Mucosa of rectum (tissue), 2 donors: Measurements from ENCODE around the gene DGKB.
"Not testable (repeated sequence)": the region's sequence is repeated elsewhere in the genome, so short reads cannot be mapped to it uniquely, and the experiment has no call there.

Source experiments
- H3K27ac ChIP-seq, 2 donors: one replicate each; pipeline ENCODE4 v1.7.0; 2013; ENCODE audit warnings: inconsistent platforms in 2 of 2, low read depth in 2 of 2, low read length in 2 of 2
- H3K27me3 ChIP-seq, 2 donors: one replicate each; pipeline ENCODE4 v1.7.0; 2013; ENCODE audit warnings: low read length in 2 of 2; ENCODE audit not compliant: control insufficient read depth in 2 of 2, insufficient read depth in 2 of 2
- H3K36me3 ChIP-seq, 2 donors: one replicate each; pipeline ENCODE4 v1.7.0; 2013; ENCODE audit warnings: low read length in 2 of 2; ENCODE audit not compliant: control insufficient read depth in 2 of 2, insufficient read depth in 2 of 2
- H3K4me1 ChIP-seq, 2 donors: one replicate each; pipeline ENCODE4 v1.7.0; 2013; ENCODE audit warnings: low read length in 2 of 2, mild to moderate bottlenecking in 1 of 2; ENCODE audit not compliant: control insufficient read depth in 2 of 2, insufficient read depth in 2 of 2
- H3K4me3 ChIP-seq, 2 donors: one replicate each; pipeline ENCODE4 v1.7.0; 2013; ENCODE audit warnings: low read length in 2 of 2
- H3K9ac ChIP-seq, 2 donors: one replicate each; pipeline ENCODE4 v1.7.0; 2013; ENCODE audit warnings: low read length in 2 of 2, low read depth in 1 of 2, mild to moderate bottlenecking in 1 of 2
- H3K9me3 ChIP-seq, 2 donors: one replicate each; pipeline ENCODE4 v1.7.0; 2013; ENCODE audit warnings: low read length in 2 of 2; ENCODE audit not compliant: control insufficient read depth in 2 of 2
- donor health status: healthy.
- donor health status: Normal muscosa, but diverticular disease.

DGKB gene

GRCh38 chr7:14478834-14479510 lies 423.6 kb downstream of the DGKB start:
- no peak overlapping the region for H3K9ac ChIP-seq
- H3K27me3 ChIP-seq, result no peaks in the 10 kb centered on the region
- H3K36me3 ChIP-seq, result no peaks in the 10 kb centered on the region
- no peaks in the 10 kb centered on the region for H3K9me3 ChIP-seq
- H3K4me3 ChIP-seq, result no peak overlapping the region
- H3K27ac ChIP-seq, result no peak overlapping the region
- no peaks in the 10 kb centered on the region for H3K4me1 ChIP-seq

DNA sequence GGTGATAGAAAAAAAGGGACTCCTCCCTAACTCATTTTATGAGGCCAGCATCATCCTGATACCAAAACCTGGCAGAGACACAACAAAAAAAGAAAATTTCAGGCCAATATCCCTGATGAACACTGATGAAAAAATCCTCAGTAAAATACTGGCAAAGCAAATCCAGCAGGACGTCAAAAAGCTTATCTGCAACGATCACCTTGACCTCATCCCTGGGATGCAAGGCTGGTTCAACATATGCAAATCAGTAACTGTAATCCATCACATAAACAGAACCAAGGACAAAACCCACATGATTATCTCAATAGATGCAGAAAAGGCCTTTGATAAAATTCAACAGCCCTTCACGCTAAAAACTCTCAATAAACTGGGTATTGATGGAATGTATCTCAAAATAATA lies 440.8 kb downstream of the DGKB start:
- H3K9ac ChIP-seq, result not testable (repeated sequence)

GRCh38 chr7:14458846-14459245 lies 443.7 kb downstream of the DGKB start:
- H3K36me3 ChIP-seq, H3K9ac ChIP-seq, H3K27ac ChIP-seq, H3K4me1 ChIP-seq, H3K27me3 ChIP-seq, H3K4me3 ChIP-seq, H3K9me3 ChIP-seq: not testable (repeated sequence)

More for the DNA sequence above, 440.8 kb downstream of the DGKB start:
- not testable (repeated sequence) for H3K4me3 ChIP-seq, H3K4me1 ChIP-seq, H3K27me3 ChIP-seq, H3K36me3 ChIP-seq, H3K9me3 ChIP-seq, H3K27ac ChIP-seq

GRCh38 chr7:14457568-14458453 lies 444.7 kb downstream of the DGKB start:
- no peaks in the 10 kb centered on the region for H3K36me3 ChIP-seq
- H3K4me1 ChIP-seq, result no peaks in the 10 kb centered on the region
- H3K4me3 ChIP-seq, result peak overlapping the region in 1 of 2 donors; percentile 33
- no peak overlapping the region for H3K27ac ChIP-seq
- no peaks in the 10 kb centered on the region for H3K27me3 ChIP-seq
- H3K9me3 ChIP-seq, result no peaks in the 10 kb centered on the region
- H3K9ac ChIP-seq, result no peak overlapping the region

- Histone ChIP-seq H3K36me3 (no peaks in the 10 kb centered on the region), H3K27me3 (no peaks in the 10 kb centered on the region), H3K4me1 (no peaks in the 10 kb centered on the region), H3K27ac (no peak overlapping the region), H3K9ac (no peak overlapping the region), H3K9me3 (no peaks in the 10 kb centered on the region), H3K4me3 (no peak overlapping the region)
Observed at GRCh38 chr7:14449291-14449690, 453.3 kb downstream of the DGKB start.

- Histone ChIP-seq H3K4me3 (no peak overlapping the region), H3K27ac (no peak overlapping the region), H3K36me3 (no peaks in the 10 kb centered on the region), H3K27me3 (no peaks in the 10 kb centered on the region), H3K9ac (no peak overlapping the region), H3K4me1 (no peaks in the 10 kb centered on the region), H3K9me3 (no peaks in the 10 kb centered on the region)
Observed at GRCh38 chr7:14446829-14447228, 455.7 kb downstream of the DGKB start.

GRCh38 chr7:14446219-14446618 lies 456.3 kb downstream of the DGKB start:
- no peak overlapping the region for H3K9ac ChIP-seq
- H3K9me3 ChIP-seq, result no peaks in the 10 kb centered on the region
- H3K27ac ChIP-seq, result no peak overlapping the region
- H3K27me3 ChIP-seq, result no peaks in the 10 kb centered on the region
- H3K4me1 ChIP-seq, result no peaks in the 10 kb centered on the region
- H3K4me3 ChIP-seq, result no peak overlapping the region
- H3K36me3 ChIP-seq, result no peaks in the 10 kb centered on the region

DNA sequence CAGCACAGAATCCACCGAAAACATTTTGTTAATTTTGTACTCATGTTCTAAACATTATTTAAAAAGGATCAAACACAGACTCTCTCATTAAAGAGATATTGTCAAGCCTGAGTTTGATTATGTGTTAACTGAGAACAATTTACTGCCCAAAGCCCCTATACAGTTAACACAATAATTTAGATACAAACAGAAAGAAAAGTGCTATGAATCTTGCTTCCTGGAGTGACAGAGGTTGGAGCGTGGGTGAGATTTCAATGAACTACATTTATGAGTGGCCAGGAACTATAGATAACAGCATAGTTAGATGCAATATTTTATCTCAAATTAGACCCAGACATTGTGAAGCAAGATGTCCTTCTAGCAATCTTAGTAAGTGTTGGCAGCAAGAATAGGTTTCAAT lies 464.2 kb downstream of the DGKB start:
- no peaks in the 10 kb centered on the region for H3K9me3 ChIP-seq
- H3K9ac ChIP-seq, result no peak overlapping the region
- H3K4me1 ChIP-seq, result no peaks in the 10 kb centered on the region
- H3K4me3 ChIP-seq, result no peak overlapping the region
- no peak overlapping the region for H3K27ac ChIP-seq
- no peaks in the 10 kb centered on the region for H3K36me3 ChIP-seq
- H3K27me3 ChIP-seq, result no peaks in the 10 kb centered on the region

DNA sequence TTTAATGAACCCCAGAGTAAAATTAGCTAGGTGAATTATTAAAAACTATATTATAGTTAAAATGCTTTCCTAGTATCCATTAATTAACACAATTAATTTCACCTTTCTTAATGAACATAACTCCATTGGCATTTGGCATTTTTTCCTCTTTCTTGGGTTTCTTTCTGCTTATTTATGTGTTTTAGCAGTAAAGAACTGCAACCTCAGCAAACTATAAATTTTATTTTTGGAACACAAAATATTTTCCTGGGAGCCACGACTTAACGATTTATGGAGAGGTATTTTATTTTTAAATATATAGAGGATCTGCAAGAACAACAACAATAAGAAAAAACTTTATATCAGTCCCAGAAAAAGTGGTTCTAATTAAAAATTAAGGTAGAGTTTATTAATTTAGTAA lies 465.7 kb downstream of the DGKB start:
- no peak overlapping the region for H3K27ac ChIP-seq
- H3K4me1 ChIP-seq, result no peaks in the 10 kb centered on the region
- no peak overlapping the region for H3K4me3 ChIP-seq
- no peaks in the 10 kb centered on the region for H3K36me3 ChIP-seq
- H3K9ac ChIP-seq, result no peak overlapping the region
- H3K9me3 ChIP-seq, result no peaks in the 10 kb centered on the region
- H3K27me3 ChIP-seq, result no peaks in the 10 kb centered on the region

DNA sequence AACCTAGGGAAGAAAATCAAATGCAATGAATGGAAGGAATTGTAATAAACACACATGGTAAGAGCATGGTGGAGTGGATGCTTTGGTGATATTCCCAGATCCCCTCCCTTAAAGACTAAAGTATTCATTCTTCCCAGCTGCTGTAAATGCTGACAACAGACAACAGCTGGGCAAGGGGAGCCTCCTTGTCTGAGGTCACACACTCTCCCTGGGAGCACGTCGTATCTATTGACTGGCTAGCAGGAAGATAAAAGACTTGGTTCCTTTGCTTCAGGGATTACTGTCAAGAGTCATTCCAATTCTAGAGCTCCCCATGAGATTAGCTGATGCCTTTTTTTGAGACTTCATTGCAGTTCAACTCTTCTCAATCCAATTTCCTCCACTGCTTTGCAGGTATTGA lies 469.6 kb downstream of the DGKB start:
- no peaks in the 10 kb centered on the region for H3K27me3 ChIP-seq
- H3K36me3 ChIP-seq, result no peaks in the 10 kb centered on the region
- H3K4me3 ChIP-seq, result no peak overlapping the region
- no peak overlapping the region for H3K27ac ChIP-seq
- no peaks in the 10 kb centered on the region for H3K4me1 ChIP-seq
- H3K9ac ChIP-seq, result no peak overlapping the region
- H3K9me3 ChIP-seq, result no peaks in the 10 kb centered on the region
